PFSK-1 (cell line): ENCODE results near the gene TTLL5.

Experiments
- FOXP2 ChIP-seq: optimal IDR thresholded peaks from 2 replicates; pipeline ENCODE3; 2011; ENCODE audit warnings: borderline replicate concordance, control low read depth, inconsistent platforms; ENCODE audit not compliant: insufficient read depth; ENCODE audit errors: extremely low read length, extremely low read depth
- POLR2AphosphoS5 ChIP-seq: IDR thresholded peaks from 2 replicates; pipeline ENCODE4 v1.6.1; 2012; ENCODE audit warnings: low read depth, mild to moderate bottlenecking, control low read depth, low read length, moderate library complexity
- REST ChIP-seq, 2 experiments: IDR thresholded peaks; 2 replicates each; pipeline versions ENCODE4 v1.6.1 to v1.8.0; 2011 to 2012; ENCODE audit warnings: low read depth in 2 of 2, low read length in 2 of 2, control low read depth in 1 of 2, inconsistent platforms in 1 of 2, mild to moderate bottlenecking in 1 of 2, moderate library complexity in 1 of 2; ENCODE audit not compliant: insufficient read depth in 1 of 2
- SIN3A ChIP-seq: IDR thresholded peaks from 2 replicates; pipeline ENCODE4 v1.6.1; 2012; ENCODE audit warnings: mild to moderate bottlenecking, low read length, moderate library complexity, borderline replicate concordance; ENCODE audit not compliant: insufficient read depth
- TAF1 ChIP-seq: IDR thresholded peaks from 2 replicates; pipeline ENCODE4 v1.6.1; 2012; ENCODE audit warnings: low read length, control low read depth, borderline replicate concordance; ENCODE audit not compliant: insufficient read depth

- TF ChIP-seq REST (IDR thresholded peaks at IDR 0.05; ENCODE audit: insufficient read depth in 1 of 2, low read depth in 2 of 2, low read length in 2 of 2) (no peak), SIN3A (no peak), TAF1 (no peak), FOXP2 (no peak), POLR2AphosphoS5 (no peak)
These were observed 224.8 kb downstream of the TTLL5 start for GRCh38 chr14:75885829-75886228.
